Omental fat pad (tissue), 4 donors: ENCODE measurements around the gene ARSI. TPM values are rescaled to one million over a fixed set of nuclear protein-coding genes. Genes with fewer than 3 reads are reported as not detected.
"Not testable (repeated sequence)": the region's sequence is repeated elsewhere in the genome, so short reads cannot be mapped to it uniquely, and the experiment has no call there.

Experiments used
- ATAC-seq: fragments of 150-250 bp; one replicate; pipeline ENCODE4 v1.9.1; 2016; ENCODE audit warnings: mild to moderate bottlenecking, moderate library complexity; ENCODE audit not compliant: low FRiP score
- DNase-seq: peaks from one replicate; pipeline ENCODE4 v3.0.0-alpha.2; 2019; ENCODE audit warnings: low spot score
- total RNA-seq, 4 donors: library from RNA; depleted of rRNA; stranded (reverse); fragments of >200 nt; gene quantifications; one replicate each; pipeline ENCODE4 v1.1.0, GENCODE V29; 2016
- TF ChIP-seq, protein P1 (sequence below), 3 donors: fragments of 450-650 bp; IDR thresholded peaks; one replicate each; pipeline ENCODE4 v1.5.1; 2016 to 2017; ENCODE audit warnings: antibody characterized with exemption in 3 of 3, mild to moderate bottlenecking in 3 of 3, moderate library complexity in 2 of 3

Gene ARSI
- total RNA-seq, 4 donors from 2014 or later: 0.69 to 43.1 (median 3.6) TPM

DNA sequence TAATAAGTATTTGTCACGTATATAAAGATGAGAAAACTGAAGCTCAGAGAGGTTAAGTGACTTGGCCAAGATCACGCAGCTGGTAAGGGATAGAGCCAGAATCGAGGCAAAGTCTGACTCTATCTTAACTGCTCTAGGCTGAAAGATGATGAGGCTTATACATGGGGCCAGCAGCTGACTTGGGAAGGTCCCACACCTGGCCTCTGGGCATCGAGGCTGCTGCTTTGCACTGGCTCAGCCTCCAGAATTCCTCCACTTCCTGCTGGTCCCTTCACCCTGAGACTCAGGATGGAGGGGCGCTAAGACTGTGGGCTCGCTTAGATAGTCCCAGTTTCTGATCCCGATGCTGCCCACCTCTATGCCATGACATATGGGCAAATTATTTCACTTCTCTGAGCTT lies 48.3 kb downstream of the ARSI start:
- TF ChIP-seq, protein P1, sequence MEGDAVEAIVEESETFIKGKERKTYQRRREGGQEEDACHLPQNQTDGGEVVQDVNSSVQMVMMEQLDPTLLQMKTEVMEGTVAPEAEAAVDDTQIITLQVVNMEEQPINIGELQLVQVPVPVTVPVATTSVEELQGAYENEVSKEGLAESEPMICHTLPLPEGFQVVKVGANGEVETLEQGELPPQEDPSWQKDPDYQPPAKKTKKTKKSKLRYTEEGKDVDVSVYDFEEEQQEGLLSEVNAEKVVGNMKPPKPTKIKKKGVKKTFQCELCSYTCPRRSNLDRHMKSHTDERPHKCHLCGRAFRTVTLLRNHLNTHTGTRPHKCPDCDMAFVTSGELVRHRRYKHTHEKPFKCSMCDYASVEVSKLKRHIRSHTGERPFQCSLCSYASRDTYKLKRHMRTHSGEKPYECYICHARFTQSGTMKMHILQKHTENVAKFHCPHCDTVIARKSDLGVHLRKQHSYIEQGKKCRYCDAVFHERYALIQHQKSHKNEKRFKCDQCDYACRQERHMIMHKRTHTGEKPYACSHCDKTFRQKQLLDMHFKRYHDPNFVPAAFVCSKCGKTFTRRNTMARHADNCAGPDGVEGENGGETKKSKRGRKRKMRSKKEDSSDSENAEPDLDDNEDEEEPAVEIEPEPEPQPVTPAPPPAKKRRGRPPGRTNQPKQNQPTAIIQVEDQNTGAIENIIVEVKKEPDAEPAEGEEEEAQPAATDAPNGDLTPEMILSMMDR (IDR thresholded peaks at IDR 0.05): no peak
- ATAC-seq: no peak
- no peak for DNase-seq

DNA sequence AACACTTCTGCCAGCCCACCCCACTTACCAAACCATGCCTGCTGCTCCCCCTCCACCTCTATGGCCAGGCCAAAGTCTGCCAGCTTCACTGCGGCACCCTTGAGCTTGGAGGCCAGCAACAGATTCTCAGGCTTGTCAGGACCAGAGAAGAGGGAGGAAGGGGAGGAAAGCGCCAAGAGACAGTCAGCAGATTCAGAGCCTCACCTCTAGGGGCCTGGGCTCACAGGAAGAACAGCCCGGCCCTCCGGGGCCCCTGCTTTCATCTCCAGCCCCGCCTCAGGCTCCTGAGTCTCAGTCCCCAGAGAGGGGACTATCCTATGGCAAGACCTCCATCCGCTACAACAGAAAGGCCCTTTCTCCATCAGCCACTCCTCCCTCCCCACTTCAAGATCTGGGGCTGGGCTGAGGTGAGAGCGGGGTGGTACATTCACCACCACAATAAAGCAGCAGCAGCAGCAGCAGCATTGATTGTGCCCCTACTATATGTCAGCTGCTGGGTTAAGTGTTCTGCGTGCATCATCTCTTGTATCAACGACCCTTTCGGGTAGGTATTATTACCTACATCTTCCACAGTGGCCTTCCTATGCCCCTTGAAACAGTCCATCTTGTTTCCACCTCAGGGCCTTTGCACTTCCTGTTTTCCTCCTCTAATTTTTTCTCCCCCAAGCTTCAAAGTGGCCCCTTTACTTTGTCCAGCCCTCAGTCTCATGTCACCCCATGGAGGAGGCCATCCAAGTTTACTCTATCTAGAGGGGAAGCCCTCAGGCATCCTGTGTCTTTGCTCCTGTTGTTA lies 49.1 kb downstream of the ARSI start:
- DNase-seq: no peak

DNA sequence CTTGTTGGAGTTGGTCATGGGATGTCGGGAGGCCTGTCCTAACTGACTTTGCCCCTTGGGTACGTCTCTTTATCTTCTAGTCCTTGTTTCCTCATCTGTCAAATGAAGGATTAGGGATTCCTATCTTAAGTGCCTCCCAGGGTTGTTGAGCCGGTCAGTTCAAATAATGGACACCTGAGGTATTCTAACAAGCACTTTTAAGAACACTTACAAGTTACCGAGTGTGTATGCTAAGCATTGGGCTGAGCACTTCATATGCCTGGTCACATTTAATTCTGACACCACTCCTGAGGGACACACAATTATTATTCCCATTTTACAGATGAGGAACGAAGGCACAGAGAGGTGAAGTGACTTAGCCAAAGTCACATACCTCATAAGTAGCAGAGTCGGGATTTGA lies 50.2 kb downstream of the ARSI start:
- TF ChIP-seq, protein P1 (IDR thresholded peaks at IDR 0.05): no peak
- DNase-seq: no peak

More for the DNA sequence above, 49.1 kb downstream of the ARSI start:
- TF ChIP-seq, protein P1 (IDR thresholded peaks at IDR 0.05): no peak
- ATAC-seq: no peak

DNA sequence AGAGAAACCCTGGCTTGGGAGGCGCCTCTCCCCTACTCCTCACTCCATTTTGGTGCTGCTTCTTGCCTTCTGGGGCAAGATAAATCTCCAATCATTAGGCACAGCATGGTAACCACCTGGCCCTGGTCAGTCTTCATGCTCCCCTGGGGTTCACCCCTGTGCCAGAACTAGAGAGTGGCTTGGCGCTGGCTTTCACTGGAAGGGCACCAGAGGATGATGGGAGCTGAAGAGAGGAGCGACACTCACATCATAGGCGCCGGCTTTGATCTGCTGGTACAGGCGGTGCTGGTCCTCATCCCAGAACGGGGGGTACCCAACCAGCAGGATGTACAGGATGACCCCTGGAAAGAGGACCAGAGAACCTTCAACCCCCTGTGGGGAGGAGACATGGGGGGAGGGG lies 51.2 kb downstream of the ARSI start:
- TF ChIP-seq, protein P1 (IDR thresholded peaks at IDR 0.05): no peak
- DNase-seq (no peak), ATAC-seq (no peak)

More for the DNA sequence above, 50.2 kb downstream of the ARSI start:
- no peak for ATAC-seq

DNA sequence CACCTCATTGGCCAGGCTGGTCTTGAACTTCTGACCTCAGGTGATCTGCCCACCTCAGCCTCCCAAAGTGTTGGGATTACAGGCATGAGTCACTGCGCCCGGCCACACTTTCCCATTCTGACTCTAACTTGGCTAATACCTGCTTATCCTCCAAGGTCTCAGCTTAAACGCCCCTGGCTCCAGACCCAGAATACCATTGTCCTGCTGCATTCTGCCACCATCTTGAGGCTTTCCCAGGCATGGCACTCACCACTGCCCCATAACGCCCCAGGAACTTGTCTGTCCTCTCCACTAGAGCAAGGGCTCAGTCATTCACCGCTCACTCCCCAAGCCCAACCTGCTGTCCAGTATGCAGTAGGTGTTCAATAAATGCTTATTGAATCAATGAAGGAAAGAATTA lies 53.0 kb downstream of the ARSI start:
- TF ChIP-seq, protein P1 (IDR thresholded peaks at IDR 0.05): no peak
- DNase-seq: no peak
- ATAC-seq: no peak

DNA sequence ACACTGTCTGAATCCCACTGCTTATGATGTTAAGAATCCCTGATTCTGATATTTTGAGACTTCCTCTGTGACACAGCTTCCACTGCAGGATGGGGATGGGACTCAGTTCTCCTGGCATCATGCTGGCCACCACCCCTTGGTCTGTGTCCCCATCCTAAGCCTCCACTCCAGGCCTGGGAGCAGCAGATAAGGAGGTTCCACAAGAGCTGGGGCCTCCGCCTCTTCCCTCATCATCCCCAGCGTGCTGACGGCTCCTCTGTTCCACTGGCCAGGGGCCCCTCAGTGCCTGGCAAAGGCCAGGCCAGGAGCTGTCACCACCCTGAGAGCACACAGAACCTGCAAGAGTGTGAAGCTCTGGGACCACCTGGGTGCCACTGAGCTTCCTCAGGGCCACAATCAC lies 53.8 kb downstream of the ARSI start:
- ATAC-seq: no peak
- DNase-seq: no peak
- TF ChIP-seq, protein P1 (IDR thresholded peaks at IDR 0.05): no peak

DNA sequence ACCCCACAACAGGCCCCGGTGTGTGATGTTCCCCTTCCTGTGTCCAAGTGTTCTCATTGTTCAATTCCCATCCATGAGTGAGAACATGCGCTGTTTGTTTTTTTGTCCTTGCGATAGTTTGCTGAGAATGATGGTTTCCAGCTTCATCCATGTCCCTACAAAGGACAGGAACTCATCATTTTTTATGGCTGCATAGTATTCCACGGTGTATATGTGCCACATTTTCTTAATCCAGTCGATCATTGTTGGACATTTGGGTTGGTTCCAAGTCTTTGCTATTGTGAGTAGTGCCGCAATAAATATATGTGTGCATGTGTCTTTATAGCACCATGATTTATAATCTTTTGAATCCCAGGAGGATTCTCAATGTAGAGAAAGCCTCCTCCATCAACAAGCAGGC lies 54.2 kb downstream of the ARSI start:
- not testable (repeated sequence) for DNase-seq, ATAC-seq
